Skeletal muscle satellite cell (primary cell): Measurements from ENCODE around the gene B9D1. TPM values are rescaled to one million over a fixed set of nuclear protein-coding genes. Genes with fewer than 3 reads are reported as not detected.
A peak's percentile ranks its signal among the peaks of the same experiment; 100 is the strongest.

Source experiments
- H3K27me3 ChIP-seq: 2 replicates; pipeline ENCODE4 v1.7.0; 2013; ENCODE audit warnings: low read length; ENCODE audit not compliant: control insufficient read depth, insufficient read depth
- H3K36me3 ChIP-seq: 2 replicates; pipeline ENCODE4 v1.7.0; 2013; ENCODE audit warnings: mild to moderate bottlenecking, control low read depth, low read length; ENCODE audit not compliant: insufficient read depth
- H3K4me1 ChIP-seq: 2 replicates; pipeline ENCODE4 v1.7.0; 2013; ENCODE audit warnings: low read length; ENCODE audit not compliant: control insufficient read depth, insufficient read depth
- H3K4me2 ChIP-seq: 2 replicates; pipeline ENCODE4 v1.7.0; 2013; ENCODE audit warnings: mild to moderate bottlenecking, low read length
- H3K4me3 ChIP-seq: 2 replicates; pipeline ENCODE4 v1.7.0; 2013; ENCODE audit warnings: low read length
- H3K9ac ChIP-seq: 2 replicates; pipeline ENCODE4 v1.7.0; 2013; ENCODE audit warnings: mild to moderate bottlenecking, low read depth, low read length, moderate library complexity
- H3K9me3 ChIP-seq: replicated peaks from 2 replicates; pipeline ENCODE4 v1.7.0; 2013; ENCODE audit warnings: mild to moderate bottlenecking, control low read depth, low read length
- total RNA-seq: library from RNA; depleted of rRNA; stranded (reverse); fragments of >200 nt; gene quantifications from 2 replicates; pipeline ENCODE4 v1.2.3, GENCODE V29; 2012; rRNA removed

The B9D1 gene
- 26.6 TPM in 2 replicates for total RNA-seq

GRCh38 chr17:19362277-19363113 is at the start of gene B9D1:
TSS of gene B9D1 (minus strand) at chr17:19362723. CDS start at chr17:19362569, 154 bp downstream.
- no peaks in the 10 kb centered on the region for H3K27me3 ChIP-seq
- H3K4me3 ChIP-seq: peak within 1 kb of the TSS; percentile 92

GRCh38 chr17:19411631-19412030 is 49.1 kb upstream of the B9D1 start:
- H3K27me3 ChIP-seq: peaks cover 18% of the 10 kb centered on the region
- no peaks in the 10 kb centered on the region for H3K9me3 ChIP-seq
- H3K4me2 ChIP-seq: no peak overlapping the region
- H3K36me3 ChIP-seq: no peaks in the 10 kb centered on the region
- no peak overlapping the region for H3K9ac ChIP-seq
- H3K4me3 ChIP-seq: no peak overlapping the region
- H3K4me1 ChIP-seq: peaks cover 10% of the 10 kb centered on the region

More at GRCh38 chr17:19362277-19363113, at the start of gene B9D1:
- Histone ChIP-seq H3K4me1 (peaks cover 19% of the 10 kb centered on the region), H3K9me3 (no peaks in the 10 kb centered on the region), H3K4me2 (peak within 1 kb of the TSS; percentile 95), H3K9ac (peak within 1 kb of the TSS; percentile 78), H3K36me3 (no peaks in the 10 kb centered on the region)

- no peak within 1 kb of the TSS for H3K4me3 ChIP-seq
- H3K4me2 ChIP-seq: peak within 1 kb of the TSS; percentile 27
- no peak within 1 kb of the TSS for H3K9ac ChIP-seq
- no peaks in the 10 kb centered on the region for H3K36me3 ChIP-seq
- no peaks in the 10 kb centered on the region for H3K9me3 ChIP-seq
- H3K27me3 ChIP-seq: peaks cover 13% of the 10 kb centered on the region
- H3K4me1 ChIP-seq: peaks cover 10% of the 10 kb centered on the region
Observed at GRCh38 chr17:19410875-19411620, 48.5 kb upstream of the B9D1 start, which contains the start of gene RNF112. TSS of gene RNF112 (plus strand) at chr17:19411232. CDS start at chr17:19411409, 177 bp downstream.

- peaks cover 13% of the 10 kb centered on the region for H3K27me3 ChIP-seq
- H3K4me3 ChIP-seq: no peak overlapping the region
- no peak overlapping the region for H3K9ac ChIP-seq
- H3K4me1 ChIP-seq: peaks cover 10% of the 10 kb centered on the region
- H3K36me3 ChIP-seq: no peaks in the 10 kb centered on the region
- H3K4me2 ChIP-seq: no peak overlapping the region
- H3K9me3 ChIP-seq: no peaks in the 10 kb centered on the region
Observed at GRCh38 chr17:19410091-19410490, 47.6 kb upstream of the B9D1 start.

GRCh38 chr17:19409509-19409908 is 47.0 kb upstream of the B9D1 start:
- Histone ChIP-seq H3K4me1 (peaks cover 10% of the 10 kb centered on the region), H3K27me3 (peaks cover 13% of the 10 kb centered on the region), H3K9me3 (no peaks in the 10 kb centered on the region), H3K36me3 (no peaks in the 10 kb centered on the region), H3K4me2 (peak overlapping the region; percentile 1), H3K4me3 (no peak overlapping the region), H3K9ac (no peak overlapping the region)

GRCh38 chr17:19409066-19409465 is 46.5 kb upstream of the B9D1 start:
- no peak overlapping the region for H3K9ac ChIP-seq
- H3K36me3 ChIP-seq: no peaks in the 10 kb centered on the region
- peaks cover 13% of the 10 kb centered on the region for H3K27me3 ChIP-seq
- H3K4me1 ChIP-seq: peaks cover 10% of the 10 kb centered on the region
- no peak overlapping the region for H3K4me3 ChIP-seq
- no peak overlapping the region for H3K4me2 ChIP-seq
- H3K9me3 ChIP-seq: no peaks in the 10 kb centered on the region

- no peaks in the 10 kb centered on the region for H3K36me3 ChIP-seq
- peaks cover 8% of the 10 kb centered on the region for H3K27me3 ChIP-seq
- no peak overlapping the region for H3K9ac ChIP-seq
- no peak overlapping the region for H3K4me2 ChIP-seq
- peaks cover 10% of the 10 kb centered on the region for H3K4me1 ChIP-seq
- H3K9me3 ChIP-seq: no peaks in the 10 kb centered on the region
- no peak overlapping the region for H3K4me3 ChIP-seq
Observed at GRCh38 chr17:19408346-19408710, 45.8 kb upstream of the B9D1 start.

- no peaks in the 10 kb centered on the region for H3K36me3 ChIP-seq
- no peak overlapping the region for H3K4me2 ChIP-seq
- H3K9ac ChIP-seq: no peak overlapping the region
- H3K27me3 ChIP-seq: peaks cover 5% of the 10 kb centered on the region
- H3K4me1 ChIP-seq: peaks cover 10% of the 10 kb centered on the region
- H3K9me3 ChIP-seq: no peaks in the 10 kb centered on the region
- no peak overlapping the region for H3K4me3 ChIP-seq
Observed at GRCh38 chr17:19407601-19408345, 45.2 kb upstream of the B9D1 start.

- Histone ChIP-seq H3K9me3 (no peaks in the 10 kb centered on the region), H3K4me1 (peaks cover 10% of the 10 kb centered on the region), H3K27me3 (no peaks in the 10 kb centered on the region), H3K4me2 (no peak overlapping the region), H3K4me3 (no peak overlapping the region), H3K9ac (no peak overlapping the region), H3K36me3 (no peaks in the 10 kb centered on the region)
Observed at GRCh38 chr17:19405114-19405513, 42.6 kb upstream of the B9D1 start.

GRCh38 chr17:19404264-19404663 is 41.7 kb upstream of the B9D1 start:
- peaks cover 3% of the 10 kb centered on the region for H3K4me1 ChIP-seq
- H3K36me3 ChIP-seq: no peaks in the 10 kb centered on the region
- H3K9ac ChIP-seq: no peak overlapping the region
- H3K27me3 ChIP-seq: no peaks in the 10 kb centered on the region
- no peak overlapping the region for H3K4me3 ChIP-seq
- no peak overlapping the region for H3K4me2 ChIP-seq
- no peaks in the 10 kb centered on the region for H3K9me3 ChIP-seq

- H3K4me1 ChIP-seq: peaks cover 10% of the 10 kb centered on the region
- no peaks in the 10 kb centered on the region for H3K9me3 ChIP-seq
- no peak overlapping the region for H3K4me2 ChIP-seq
- no peak overlapping the region for H3K9ac ChIP-seq
- H3K4me3 ChIP-seq: no peak overlapping the region
- no peaks in the 10 kb centered on the region for H3K36me3 ChIP-seq
- H3K27me3 ChIP-seq: no peaks in the 10 kb centered on the region
Observed at GRCh38 chr17:19403021-19403420, 40.5 kb upstream of the B9D1 start.
